NOMO-1 treated with DMSO at 0.1 percent for 48 hours (cell line): Measurements from ENCODE around the gene BHLHE23.

ENCODE experiments used
- DNase-seq: peaks from one replicate; lab custom pipeline; 2025; ENCODE audit not compliant: unreplicated experiment; lab: John Stamatoyannopoulos, UW

Gene BHLHE23

GRCh38 chr20:62993856-62994494 lies 12.8 kb downstream of the BHLHE23 start:
- DNase-seq: no peak

- DNase-seq: no peak
Measured at GRCh38 chr20:62991863-62992262, 14.9 kb downstream of the BHLHE23 start.

GRCh38 chr20:62991196-62991807 lies 15.5 kb downstream of the BHLHE23 start:
- no peak for DNase-seq

- DNase-seq: no peak
Measured at GRCh38 chr20:62990306-62990825, 16.4 kb downstream of the BHLHE23 start.

- DNase-seq: no peak
Measured at GRCh38 chr20:62989201-62989601, 17.6 kb downstream of the BHLHE23 start.

GRCh38 chr20:62987114-62987513 lies 19.6 kb downstream of the BHLHE23 start:
- DNase-seq: no peak

DNA sequence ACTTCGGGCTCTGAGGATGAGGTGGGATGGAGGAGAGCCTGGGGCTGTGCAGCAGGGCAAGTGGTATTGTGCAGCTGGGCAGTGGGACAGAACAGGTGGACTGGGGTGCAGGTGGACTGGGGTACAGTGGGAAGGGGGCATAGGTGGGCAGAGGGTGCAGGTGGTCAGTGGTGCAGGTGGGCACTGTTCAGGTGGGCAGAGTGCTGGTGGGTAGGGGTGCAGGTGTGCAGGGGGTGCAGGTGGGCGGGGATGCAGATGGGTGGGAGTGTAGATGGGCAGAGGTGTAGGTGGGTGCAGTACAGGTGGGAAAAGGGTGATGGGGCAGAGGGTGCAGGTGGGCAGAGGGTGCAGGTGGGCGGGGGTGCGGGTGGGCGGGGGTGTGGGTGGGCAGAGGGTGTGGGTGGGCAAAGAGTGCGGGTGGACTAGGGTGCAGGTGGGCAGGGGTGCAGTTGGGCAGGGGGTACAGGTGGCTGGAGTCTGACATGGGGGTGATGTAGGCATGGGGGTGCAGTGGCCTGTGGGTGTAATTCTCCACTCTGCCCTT lies 20.4 kb downstream of the BHLHE23 start:
- DNase-seq: no peak

- DNase-seq: no peak
Measured at GRCh38 chr20:62985444-62985778, 21.4 kb downstream of the BHLHE23 start.

DNA sequence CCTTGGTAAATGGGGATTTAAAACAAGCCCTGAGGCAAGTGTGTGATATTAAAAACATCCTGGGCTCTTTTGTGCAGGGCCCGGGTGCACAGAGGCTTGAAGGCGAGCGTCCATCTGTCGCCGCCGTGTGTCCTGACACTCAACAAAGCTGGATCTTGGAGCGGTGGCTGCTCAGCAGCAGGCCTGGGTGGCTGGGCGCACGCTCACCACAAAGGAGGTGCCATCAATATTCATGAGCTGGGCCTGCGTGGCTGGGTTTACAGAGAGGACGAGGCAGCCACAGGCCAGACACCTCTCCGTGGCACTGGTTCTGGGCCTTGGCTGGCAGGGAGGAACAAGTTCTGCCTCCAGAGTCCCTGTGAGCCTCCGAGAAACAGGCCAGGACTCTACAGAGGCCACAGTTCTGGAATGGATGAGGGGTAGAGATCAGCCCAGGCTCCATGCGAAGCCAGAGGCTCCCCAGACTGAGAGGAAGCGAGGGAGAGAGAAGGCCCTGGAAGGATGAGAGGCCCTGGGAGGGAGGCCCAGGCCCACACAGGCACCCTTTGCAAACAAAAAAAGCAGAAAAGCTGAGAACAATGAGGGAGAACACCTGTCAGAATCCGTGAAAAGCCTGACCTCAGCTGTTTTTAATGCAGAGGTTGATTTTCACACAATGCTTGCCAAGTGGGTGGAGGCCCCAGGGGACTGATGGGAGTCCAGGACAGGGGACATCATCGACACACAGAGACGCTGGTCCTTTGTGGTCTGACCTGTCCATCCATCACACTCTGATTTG lies 21.9 kb downstream of the BHLHE23 start:
- no peak for DNase-seq

- no peak for DNase-seq
Measured at GRCh38 chr20:62983210-62983609, 23.6 kb downstream of the BHLHE23 start.

DNA sequence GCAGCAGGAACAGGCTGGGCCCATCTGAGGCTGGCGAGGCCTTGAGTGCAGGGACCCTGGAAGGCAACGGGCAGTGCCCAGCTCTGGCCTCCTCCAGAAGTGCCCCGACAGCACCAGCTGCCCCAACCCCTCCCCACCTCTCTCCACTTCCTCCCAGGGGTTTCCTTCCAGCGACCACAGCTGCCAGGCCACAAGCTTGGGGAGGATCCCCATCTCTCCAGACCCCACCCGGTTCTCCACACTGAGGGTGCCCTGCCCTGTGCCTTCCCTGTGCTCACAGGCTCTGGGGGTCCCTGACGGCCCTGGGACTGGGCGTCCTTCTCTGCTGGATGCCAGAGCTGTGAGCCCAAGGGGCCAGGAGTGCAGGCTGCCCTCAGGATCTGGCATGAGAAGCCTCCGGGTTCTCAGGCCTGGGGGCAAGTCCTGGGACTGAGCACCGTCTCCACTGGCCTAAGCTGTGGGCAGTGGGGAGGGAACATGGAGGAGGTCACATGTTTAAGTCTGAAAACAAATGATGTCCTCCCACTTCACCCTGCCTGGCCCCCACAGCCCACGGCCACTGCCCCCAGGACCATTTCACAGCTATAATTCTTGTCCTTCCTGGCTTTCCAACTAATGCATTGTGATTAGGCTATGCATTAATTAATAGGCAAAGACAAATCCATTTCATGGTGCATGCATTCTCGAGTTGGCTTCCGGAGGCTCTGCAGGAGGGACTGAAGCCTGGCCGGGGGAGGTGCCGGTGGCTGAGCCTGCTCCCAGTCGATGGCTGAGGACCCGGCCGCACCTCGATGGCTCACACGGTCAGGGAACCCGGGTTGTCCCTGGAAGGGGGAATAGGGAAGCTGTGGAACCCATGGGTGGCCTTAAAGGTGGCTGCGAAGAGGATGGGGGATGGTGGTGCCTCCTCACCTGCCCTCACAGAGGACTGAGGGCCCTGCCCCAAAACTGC lies 24.4 kb downstream of the BHLHE23 start:
- peak; percentile 15 for DNase-seq

GRCh38 chr20:62980970-62981369 lies 25.8 kb downstream of the BHLHE23 start:
- DNase-seq: no peak

DNA sequence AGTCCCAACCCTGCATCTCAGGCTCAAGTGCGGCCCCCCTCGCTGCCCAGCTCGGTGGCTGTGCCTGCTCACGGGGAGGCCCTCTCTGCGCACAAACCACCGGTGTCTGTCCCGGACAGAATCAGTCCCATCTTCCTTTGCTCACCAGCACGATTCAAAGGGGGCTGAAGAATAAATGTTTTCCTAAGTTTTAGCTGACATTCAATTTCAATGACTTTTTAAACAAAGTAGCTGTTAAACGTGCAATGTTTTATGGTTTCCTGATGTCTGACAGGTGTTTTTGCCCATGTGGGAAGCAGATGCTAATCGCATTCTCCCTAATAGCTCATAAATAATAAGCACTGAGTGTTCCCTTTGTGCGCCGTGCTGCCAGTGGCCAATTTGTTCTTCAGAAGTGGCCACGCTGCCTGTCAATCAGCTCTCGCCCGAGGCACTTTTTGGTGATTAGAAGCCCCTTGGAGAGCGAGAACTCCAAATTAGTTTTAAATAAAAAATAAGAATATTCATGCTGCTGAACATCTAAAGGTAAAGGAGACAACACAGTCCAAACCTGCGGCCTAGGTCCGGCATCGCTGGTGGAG lies 26.3 kb downstream of the BHLHE23 start:
- DNase-seq: no peak

GRCh38 chr20:62979876-62980373 lies 26.8 kb downstream of the BHLHE23 start:
- no peak for DNase-seq

DNA sequence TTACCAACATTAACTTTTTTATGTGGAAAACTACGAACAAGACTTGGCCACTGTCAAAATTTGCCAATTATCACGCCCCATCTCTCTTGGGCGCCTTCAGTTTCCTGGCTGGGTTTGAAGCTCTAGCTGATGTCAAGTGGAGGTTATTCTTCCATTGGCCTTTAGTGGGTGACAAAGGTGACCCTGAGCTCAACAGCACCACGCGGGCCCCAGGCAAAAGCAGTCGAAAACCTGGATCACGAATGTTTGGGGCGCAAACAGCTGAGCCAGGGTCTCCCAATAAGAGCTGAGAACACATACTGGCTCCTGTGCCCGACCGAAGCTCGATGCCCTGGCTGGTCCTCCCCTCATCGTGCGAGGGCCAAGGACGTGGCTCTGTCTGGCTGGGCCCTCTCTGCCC lies 27.5 kb downstream of the BHLHE23 start:
- no peak for DNase-seq

GRCh38 chr20:62978561-62978943 lies 28.2 kb downstream of the BHLHE23 start:
- DNase-seq: peak; percentile 51

DNA sequence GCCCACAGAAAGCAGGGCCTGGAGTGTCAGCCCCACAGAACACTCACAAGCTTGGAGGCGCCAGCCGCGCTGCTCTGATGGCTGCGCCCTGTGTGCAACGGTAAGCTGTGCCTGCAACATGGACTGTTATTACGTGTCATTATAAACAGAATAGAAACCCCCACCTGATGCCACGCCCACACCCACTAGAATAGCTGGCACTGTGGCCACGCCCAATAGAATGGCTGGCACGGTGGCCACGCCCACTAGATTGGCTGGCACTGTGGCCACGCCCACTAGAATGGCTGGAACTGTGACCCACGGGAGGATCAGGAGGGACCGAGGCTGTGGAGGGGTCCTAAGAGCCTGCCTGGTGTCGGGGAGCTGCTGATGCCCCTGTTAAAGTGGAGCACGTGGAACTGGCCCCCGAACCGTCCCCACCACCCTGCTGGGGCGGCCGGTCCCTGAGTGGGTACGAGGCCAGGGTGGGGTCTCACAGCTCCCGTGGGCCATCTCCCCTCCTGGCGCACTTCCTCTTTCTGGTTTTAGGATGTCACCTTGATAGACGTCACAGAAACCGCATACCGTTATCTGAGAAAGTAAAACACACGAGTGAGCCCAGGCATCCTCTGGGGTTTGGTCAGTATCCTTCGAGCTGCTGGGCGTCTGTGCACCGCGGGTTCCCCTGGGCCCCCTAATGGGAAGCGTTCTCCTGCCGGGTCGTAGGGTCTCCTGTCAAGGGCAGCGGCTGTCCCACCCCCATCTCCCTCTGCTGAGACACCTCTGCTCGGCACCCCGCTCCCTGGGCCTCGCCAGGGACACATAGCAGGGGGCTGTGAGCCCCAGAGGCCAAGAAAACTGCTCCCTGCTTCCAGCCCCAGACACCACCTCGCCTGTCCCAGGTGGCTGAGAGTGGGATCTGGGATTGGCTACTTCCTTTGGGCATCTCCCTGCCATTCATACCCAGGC lies 28.9 kb downstream of the BHLHE23 start:
- DNase-seq: no peak

- no peak for DNase-seq
Measured at GRCh38 chr20:62976886-62977285, 29.9 kb downstream of the BHLHE23 start.
